Dedifferentiated amniotic fluid mesenchymal stem cell (primary cell): Measurements from ENCODE around the gene EBF4.
"Not testable (repeated sequence)": the region's sequence is repeated elsewhere in the genome, so short reads cannot be mapped to it uniquely, and the experiment has no call there.

Source experiments
- DNase-seq: peaks from one replicate; pipeline ENCODE4 v3.0.0-alpha.2; 2016; ENCODE audit errors: extremely low spot score

EBF4 gene

DNA sequence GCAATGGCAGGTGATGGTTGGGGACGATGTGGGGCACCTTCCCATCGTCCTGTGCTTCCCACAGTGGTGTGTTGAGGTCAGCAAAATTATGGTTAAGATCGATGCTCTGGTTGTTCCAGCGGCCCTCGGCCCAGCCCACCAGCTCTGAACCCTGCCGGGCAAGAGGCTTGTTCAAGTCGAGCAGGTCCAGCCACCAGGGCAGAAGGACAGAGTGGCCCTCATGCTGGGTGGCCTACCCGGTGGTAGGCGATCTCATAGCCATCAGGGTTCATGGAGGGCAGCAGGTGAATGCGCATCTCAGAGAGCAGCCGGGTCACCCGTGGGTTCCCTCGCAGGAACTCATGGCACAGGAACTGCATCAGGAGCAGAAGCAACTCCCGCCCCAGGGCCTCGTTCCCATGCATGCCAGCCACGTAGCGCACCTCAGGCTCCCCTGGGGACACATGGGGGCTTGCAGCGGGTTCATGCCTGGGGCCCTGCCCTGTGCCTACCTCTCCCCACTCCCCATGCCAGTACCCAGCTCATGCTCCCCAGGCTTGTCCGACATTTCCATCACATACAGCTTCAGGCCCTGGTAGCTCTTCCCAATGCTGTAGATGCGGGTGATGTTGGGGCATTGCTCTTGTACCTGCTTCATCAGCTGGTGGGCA lies 103.6 kb downstream of the EBF4 start:
- no peak for DNase-seq

DNA sequence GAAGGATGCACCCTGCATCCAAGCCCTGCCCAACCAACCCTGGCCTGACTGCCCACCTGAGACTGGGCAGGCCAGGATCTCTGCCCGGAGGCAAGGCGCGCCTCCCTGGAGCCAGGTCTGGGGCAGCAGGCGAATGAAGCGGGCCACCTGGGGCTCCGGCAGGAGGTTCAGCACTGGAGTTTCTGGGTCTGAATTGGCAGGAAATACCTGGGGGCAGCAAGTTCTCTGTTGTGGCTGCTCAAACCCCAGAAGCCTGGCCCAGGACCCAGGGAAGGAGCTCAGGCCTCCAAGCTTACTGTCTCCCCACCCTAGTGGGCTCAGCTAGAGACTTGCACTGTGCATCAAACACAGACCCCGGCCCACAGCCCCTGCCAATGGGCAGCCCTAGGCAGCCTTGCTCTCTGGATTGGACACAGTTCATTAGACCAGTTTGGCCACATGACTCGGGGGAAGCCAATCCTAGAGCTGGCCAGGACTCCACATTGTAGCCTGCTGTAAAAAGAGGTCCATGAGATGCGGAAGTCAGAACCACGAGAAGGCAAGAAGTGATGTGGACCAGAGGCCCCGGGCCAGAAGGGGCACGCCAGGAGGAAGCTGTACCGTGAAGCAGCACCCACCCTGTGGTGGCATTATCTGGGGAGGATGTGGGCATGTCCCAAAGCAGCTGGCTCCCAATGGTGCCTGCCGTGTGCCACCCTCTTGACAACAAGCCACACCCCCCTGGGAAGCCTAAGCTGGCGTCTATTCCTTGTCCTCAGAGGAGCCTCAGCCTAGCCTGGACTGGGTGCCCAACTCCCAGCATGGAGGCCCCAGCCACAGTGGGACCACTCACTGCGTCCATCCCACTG lies 104.8 kb downstream of the EBF4 start:
- no peak for DNase-seq

DNA sequence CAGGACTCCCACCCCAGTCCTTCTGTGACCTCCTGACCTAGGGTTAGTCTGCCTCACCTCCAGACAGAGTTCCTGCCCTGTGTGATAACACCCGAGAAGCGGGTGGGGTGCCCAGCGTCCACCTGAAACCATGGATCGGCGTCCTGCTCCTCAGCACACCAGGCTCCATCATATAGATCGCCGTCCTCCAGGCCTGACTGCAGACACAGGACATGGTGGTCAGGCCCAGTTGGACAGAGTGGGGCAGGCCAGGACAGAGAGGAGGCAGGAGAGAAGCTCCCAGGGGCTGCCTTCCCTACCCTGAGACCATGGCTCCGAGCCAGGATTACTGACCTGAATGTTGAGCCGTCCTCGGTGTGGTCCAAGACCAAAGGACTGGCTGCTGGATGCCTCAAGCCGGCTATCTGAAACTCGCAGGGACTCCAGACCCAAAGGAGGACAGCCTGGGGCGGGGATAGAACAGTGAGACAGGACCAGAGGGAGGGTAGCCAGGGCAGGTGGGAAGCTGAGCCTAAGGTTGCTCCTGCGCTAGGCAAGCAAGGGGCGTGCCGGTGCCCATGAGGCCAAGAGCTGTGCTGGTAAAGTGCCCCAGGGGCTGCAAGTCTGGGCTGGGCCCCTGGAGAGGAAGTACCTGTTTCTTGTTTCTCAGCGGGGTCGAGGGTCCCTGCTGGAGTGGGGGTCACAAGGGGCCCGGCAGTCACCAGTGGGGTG lies 105.7 kb downstream of the EBF4 start:
- DNase-seq: no peak

DNA sequence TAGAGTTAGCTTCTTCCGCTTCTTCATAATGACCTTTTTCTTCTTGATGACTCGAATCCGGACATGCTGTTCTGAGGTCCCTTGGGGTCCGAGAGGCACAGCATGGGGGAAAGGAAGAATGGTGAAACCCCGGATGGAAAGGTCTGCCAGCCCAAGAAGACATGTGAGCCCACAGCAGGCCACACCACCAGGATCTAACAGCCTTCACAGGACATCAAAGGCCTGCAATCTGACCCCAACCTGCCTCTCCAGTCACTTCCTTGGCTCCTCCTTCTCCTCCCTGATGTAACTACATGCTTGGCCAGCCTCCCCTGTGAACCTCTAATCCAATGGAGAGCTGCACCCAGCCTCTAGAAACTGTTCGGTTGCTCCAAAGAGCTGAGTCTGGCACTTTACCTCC lies 106.2 kb downstream of the EBF4 start:
- no peak for DNase-seq

DNA sequence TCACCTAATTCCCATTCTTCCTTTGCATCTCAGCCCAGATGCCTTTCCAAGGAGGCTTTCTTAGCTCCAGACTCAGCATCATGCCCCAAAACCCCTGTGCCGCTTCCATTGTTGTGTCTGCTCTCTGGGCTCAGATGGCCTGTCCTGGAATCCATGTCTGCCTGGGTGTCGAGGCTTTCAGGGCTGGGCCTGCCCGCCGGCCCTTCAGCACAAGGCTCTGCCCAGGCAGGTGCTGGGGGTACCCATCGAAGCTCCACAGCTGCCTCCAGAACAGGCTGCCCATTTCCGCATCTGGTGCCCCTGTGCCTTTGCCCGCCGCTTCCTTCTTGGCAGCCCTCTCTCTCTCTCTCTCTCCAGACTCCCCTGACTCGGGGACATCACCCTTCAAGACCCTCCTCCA lies 106.7 kb downstream of the EBF4 start:
- no peak for DNase-seq

DNA sequence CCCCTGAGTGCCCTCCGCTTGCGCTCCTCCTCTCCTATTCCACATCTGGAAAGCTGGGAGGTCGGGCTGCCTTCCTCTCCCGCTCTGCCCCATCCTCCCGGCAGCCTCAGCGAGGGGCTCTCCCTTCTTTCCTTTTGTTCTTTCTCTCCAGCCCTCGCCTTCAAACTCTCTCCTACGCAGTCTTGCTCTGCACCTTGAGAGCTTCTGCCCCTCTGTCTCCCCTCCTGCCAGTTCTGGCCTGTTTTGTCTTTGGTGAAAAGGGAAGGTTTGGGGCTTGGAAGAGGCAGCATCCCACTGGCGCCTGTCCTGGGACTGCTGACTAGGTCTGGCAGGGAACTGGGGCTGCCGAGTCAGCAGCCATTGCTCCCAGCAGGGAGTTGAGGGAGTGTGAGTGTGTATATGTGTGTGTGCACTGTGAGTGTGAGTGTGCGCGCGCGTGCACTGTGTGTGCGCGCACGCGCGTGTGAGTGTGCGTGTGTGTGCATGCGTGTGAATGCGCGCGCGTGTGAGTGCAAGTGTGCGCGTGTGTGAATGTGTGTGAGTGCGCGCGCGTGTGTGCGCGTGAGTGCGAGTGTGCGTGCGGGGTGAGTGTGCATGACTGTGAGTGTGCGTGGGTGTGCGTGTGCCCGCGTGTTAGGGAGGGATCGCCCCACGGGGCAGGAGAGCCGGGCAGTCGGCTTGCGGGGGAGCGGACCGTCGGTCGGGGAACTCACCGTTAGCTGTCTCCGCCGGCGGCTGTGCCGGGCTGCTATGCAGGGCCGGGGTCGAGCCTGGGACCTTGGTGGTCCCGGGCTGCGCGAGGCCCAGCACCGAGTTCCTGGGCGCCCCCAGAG lies 107.3 kb downstream of the EBF4 start:
- DNase-seq: no peak

DNA sequence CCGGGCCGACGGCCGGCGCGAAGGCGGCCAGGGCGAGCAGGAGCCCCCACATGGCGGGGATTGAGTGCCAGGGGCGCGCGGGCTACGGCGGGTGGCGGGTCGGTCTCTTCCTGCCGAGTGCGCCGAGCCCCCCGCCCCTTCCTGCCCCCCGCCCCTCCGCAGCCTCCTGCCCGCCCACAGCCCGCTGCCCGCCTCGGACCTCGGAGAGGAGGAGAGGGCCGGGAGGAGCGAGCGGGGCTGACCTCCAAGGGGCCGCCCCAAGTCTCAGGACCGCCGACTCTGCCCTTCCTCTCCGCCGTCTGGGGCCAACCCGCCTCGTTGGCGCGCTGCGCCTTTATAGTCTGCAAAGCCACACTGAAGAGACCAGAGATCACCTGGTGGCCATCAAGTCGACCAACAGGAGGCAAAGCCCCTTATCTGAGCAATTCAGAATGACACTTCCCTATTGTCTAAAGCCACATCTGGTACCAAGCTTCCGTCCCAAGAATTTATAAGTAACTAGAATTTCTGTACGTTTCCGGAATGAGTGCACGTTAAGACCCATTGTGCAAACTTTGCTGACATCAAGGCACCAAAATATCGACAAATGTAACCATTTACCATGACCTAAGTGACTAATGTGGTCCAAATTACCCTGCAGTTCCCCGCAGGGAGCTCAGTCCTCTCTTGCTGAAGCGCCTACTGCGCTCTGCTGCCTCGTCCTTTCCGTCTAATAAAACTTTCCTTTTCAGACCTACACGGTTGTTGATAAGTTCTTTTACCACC lies 108.1 kb downstream of the EBF4 start, which contains the start of gene CPXM1:
Gene CPXM1, minus strand, starts transcription at position 107 of the 765 bp plus-strand sequence. Its CDS starts 55 bp downstream, at position 52.
- no peak for DNase-seq

DNA sequence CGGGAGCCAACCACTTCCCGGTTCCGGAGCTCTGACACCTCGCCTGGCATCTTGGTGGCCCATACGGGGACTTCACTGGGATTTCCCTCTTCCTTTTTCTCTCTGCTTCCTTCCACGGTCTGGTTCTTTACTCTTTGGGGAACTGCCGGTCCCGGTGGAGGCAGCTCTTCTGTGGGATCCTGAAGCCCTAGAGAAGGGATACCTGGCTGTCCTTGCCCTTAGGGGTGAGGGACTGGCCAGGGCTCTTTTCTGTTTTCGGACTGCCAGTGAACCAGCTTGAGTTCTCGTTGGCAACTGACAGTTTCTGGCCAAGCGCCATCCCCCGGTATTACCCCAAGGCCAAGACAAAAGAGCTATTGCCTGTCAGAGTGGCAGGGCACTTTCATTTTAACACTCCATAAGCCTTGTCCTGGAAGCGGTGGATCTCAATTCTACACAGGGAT lies 108.7 kb downstream of the EBF4 start:
- DNase-seq: no peak

DNA sequence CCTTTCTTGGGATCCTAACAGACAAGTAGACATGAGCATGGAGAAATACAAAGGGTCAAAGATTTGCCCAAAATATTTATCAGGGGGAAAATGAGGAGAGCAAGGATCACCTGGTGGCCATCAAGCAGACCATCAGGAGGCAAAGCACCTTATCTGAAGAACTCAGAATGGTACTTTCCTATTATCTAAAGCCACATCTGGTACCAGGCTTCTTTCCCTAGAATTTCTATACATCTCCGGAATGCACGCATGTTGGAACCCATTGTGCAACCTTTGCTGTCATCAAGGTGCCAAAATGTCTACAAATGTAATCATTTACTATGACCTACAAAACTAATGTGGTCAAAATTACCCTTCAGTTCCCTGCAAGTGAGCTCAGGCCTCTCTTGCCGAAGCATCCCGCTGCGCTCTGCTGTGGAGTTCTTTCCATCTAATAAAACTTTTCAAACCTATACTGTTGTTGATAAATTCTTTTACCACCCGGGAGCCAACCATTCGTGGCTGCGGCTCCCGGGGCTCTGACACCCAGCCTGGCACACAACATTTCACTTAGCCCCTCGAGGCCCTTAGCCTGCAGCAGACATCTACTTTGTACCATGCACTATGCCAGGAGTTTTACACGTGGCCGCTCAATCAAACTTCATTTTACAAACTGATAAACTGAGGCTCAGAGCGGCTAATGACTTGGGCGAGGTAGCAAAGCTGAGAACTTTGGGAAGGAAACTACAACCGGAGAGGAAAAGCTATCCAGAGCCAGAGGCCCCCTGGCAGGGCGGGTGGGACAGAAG lies 111.7 kb downstream of the EBF4 start:
- DNase-seq: no peak

DNA sequence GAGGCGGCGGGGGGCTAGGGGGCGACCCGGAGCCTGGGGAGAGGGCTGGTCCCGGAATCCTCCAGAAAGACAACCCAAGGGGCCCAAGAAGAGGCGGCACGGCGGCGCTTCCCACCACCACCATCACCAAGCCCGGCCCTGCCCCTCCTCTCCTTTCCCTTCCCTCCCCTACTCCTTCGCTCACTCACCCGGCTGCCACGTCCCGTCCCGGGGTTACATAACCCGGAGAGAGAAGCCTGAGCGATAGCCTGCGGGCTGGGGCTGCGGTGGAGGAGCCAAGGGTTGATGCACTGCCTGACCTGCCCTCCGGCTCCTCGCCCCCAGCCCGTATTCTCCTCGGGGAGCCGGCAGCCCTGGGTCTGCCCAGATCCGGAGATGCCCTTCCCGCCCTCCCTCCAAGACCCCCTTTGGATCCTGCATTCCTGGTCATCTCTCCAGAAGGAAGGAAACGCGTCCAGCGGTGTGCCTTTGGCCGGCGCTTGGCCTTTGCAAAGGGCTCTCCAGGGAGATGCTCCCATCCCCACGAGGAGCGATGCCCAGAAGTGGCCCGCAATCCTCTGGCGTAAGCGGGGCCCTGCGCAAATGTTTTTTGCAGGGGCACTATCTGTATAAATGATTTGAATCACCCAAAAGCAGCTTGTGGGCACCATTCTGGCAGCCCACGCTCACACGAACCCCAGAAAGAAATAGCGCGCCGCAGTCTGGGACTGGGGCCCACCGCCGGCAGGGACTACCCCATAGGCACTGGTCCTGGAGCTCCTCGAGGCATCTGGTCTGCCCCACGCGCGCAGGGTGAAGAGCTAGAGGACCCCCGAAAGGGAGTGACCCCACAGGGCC lies 112.5 kb downstream of the EBF4 start:
- no peak for DNase-seq

DNA sequence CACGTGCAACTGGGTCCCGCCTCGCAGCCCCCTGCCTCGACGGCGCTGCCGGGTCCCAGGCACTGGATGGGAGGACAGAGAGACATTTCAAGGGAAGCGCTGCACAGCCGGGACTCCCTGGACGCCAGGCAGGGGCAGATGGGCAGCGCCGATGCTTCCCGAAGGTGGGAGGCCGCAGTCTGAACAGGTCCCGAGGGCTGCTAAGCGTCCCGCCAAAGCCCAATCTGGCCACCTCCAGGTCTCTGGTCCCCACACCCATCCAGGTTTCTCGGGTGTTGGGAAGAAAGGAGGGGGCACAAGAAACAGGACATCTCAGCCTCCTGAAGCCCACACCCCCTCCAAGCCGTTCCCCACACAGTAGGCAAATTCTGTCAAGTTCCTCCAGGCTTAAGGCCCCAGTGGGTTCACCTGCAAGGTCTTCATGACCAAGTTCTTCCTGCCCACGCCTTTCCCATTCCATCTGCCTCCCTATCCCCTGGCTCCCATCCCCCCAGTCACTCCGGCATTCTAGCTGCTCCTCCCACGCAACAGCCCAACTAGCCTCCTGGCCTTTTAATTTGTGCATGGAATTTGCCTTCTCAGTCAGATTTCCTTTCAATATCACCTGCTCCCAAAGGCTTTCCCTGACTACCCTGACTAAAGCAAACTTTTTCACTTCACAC lies 113.2 kb downstream of the EBF4 start:
- DNase-seq: no peak

DNA sequence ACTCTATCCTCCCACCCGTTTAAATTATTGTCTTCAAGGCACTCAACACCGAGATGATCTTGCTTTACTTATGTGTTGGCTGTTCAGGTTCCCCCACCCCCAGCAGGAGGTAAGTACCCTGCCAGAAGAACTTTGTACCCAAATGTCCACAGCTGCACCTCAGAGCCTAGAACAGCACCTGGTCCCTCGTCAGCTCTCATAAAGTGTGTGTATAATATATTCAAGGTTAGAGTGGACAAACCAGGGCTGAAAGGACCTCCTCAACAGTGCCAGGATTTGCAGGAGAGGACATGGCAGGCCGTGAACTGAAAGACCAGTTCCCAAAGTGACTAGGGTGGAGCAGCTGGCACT lies 113.7 kb downstream of the EBF4 start:
- DNase-seq: no peak

DNA sequence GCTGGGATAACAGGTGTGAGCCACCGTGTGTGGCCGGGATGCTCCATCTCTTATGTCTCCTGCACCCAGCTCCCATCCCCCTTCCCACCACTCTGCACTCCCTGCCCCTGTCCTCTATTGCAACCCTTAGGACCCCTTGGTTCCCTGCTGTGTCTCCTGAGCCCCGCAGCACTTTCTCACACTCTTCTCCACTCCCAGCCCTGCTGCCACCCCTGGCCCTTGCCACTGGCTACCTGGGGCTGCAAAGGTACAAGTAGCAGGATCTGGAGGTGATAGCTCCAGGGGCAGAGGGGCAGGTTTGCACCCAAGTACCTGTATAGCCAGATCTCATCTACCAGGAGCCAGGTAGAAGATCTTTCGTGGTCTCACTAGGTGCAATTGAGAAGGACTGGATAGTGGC lies 114.4 kb downstream of the EBF4 start:
- no peak for DNase-seq

DNA sequence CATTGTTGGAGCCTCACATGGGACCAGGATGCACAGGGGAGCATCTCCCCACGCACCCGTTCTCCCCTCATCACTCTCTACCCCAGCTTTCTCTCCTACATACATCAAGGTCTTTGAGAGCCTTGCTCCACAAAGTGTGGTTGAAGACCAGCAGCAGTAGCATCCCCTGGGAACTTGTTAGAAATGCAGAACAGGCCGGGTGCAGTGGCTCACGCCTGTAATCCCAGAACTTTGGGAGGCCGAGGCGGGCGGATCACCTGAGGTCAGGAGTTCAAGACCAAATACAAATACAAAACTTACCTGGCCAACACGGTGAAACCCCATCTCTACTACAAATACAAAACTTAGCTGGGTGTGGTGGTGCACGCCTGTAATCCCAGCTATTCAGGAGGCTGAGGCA lies 115.3 kb downstream of the EBF4 start:
- DNase-seq: not testable (repeated sequence)

DNA sequence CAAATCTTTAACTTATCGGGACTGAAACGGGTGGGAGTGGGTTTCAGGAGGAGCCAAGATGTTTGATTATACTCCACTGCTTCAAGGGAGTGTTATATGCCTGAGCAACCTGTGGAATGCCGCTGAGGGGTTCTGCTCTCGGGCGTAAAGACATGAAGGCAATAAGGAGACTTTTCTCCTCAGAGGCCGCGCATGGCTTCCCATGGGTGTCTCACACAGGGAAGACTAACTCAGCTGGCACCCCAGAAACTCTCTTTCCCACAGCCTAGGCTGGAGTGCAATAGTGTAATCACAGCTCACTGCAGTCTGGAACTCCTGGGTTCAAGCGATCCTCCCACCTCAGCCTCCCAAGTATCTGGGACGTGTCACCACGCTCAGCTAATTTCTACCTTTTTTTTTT lies 117.1 kb downstream of the EBF4 start:
- DNase-seq: no peak
